ENCODE data around the gene CHCHD4. TPM values are rescaled to one million over a fixed set of nuclear protein-coding genes. Genes with fewer than 3 reads are reported as not detected.

CHCHD4 gene
- total RNA-seq, 4 donors from 2014 or later, result 14.5 to 32.9 (median 25.7) TPM

DNA sequence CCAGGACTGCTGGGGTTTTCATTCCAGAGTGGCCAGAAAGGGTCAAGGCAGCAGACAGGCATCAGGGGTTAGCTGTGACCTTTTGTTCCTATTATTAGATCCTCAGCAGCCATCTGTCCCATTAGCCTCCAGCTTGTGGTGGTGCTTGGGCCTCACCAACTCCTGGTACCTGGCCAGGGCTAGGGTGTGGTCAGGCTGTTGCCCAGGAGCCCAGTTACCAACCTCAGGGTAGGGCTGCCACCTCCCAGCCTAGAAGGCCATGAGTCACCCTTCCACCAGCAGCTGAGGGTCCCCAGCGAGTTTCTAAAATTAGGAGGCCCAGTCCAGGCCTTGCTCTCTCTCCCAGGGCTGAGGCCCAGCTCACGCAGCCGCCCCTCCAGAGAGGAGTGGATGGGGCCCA lies 12.3 kb upstream of the CHCHD4 start:
- H3K27me3 ChIP-seq, result no peaks in the 10 kb centered on the region
- peaks cover 0 to 99% of the 10 kb centered on the region in 2 donors for H3K36me3 ChIP-seq
- peak overlapping the region in 3 of 4 donors; percentile 38 to 63 (median 57) for H3K27ac ChIP-seq
- H3K4me1 ChIP-seq, result peaks cover 0 to 30% (median 6%) of the 10 kb centered on the region in 3 donors
- ATAC-seq, result no peak
- H3K9me3 ChIP-seq, result no peaks in the 10 kb centered on the region
- no CpG with 5 or more reads among the region's 3 CpGs for WGBS, 2 donors (ENCODE audit: low coverage in 1 of 2)
- TF ChIP-seq EP300 (IDR thresholded peaks at IDR 0.05), result no peak
- no peak for TF ChIP-seq POLR2A (IDR thresholded peaks at IDR 0.05)
- no peak for TF ChIP-seq POLR2AphosphoS5 (IDR thresholded peaks at IDR 0.05)
- no peak for TF ChIP-seq CTCF (IDR thresholded peaks at IDR 0.05)
- H3K4me3 ChIP-seq, result no peak overlapping the region

DNA sequence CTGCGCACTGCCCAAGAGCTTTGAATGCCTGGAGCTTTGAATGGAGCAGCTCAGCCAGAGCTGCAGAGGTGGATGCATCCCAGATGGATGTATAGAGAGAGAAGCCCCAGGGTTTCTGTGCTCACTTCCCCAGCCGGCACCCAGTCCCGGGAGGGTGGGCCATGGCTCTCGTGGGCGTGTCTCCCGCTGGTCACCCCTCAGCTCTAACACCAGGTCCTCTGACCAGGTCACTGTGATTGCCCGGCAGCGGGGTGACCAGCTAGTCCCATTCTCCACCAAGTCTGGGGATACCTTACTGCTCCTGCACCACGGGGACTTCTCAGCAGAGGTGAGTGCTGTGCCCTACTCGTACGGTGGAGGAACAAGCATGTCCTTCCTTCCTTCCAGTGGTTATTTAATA lies 10.9 kb upstream of the CHCHD4 start:
- no peaks in the 10 kb centered on the region for H3K27me3 ChIP-seq
- H3K9me3 ChIP-seq, result no peaks in the 10 kb centered on the region
- ATAC-seq, result no peak
- H3K27ac ChIP-seq, result no peak overlapping the region
- H3K36me3 ChIP-seq, result peaks cover 0 to 99% of the 10 kb centered on the region in 2 donors
- TF ChIP-seq POLR2AphosphoS5 (IDR thresholded peaks at IDR 0.05) (no peak), POLR2A (IDR thresholded peaks at IDR 0.05) (no peak), CTCF (IDR thresholded peaks at IDR 0.05) (no peak)
- no peak overlapping the region for H3K4me3 ChIP-seq
- H3K4me1 ChIP-seq, result peaks cover 0 to 16% (median 6%) of the 10 kb centered on the region in 3 donors
- WGBS, 2 donors (ENCODE audit: low coverage in 1 of 2), result 76% methylated on average over 2 of the region's 11 CpGs; no CpG with 5 or more reads in 1 of the 2 donors

GRCh38 chr3:14134291-14134690 lies 9.6 kb upstream of the CHCHD4 start:
- 100% methylated on average over 2 of the region's 6 CpGs; no CpG with 5 or more reads in 1 of the 2 donors for WGBS, 2 donors (ENCODE audit: low coverage in 1 of 2)
- peaks cover 0 to 15% (median 6%) of the 10 kb centered on the region in 3 donors for H3K4me1 ChIP-seq
- no peak for ATAC-seq

GRCh38 chr3:14133876-14134275 lies 9.2 kb upstream of the CHCHD4 start:
- TF ChIP-seq EP300 (IDR thresholded peaks at IDR 0.05) (no peak), POLR2AphosphoS5 (IDR thresholded peaks at IDR 0.05) (no peak), CTCF (IDR thresholded peaks at IDR 0.05) (no peak), POLR2A (IDR thresholded peaks at IDR 0.05) (no peak)
- ATAC-seq, result no peak
- H3K4me1 ChIP-seq, result peaks cover 0 to 15% (median 6%) of the 10 kb centered on the region in 3 donors
- H3K27me3 ChIP-seq, result no peaks in the 10 kb centered on the region
- no peak overlapping the region for H3K4me3 ChIP-seq
- H3K36me3 ChIP-seq, result peaks cover 0 to 99% of the 10 kb centered on the region in 2 donors
- H3K9me3 ChIP-seq, result no peaks in the 10 kb centered on the region
- no peak overlapping the region for H3K27ac ChIP-seq
- no CpG with 5 or more reads among the region's 5 CpGs for WGBS, 2 donors (ENCODE audit: low coverage in 1 of 2)

More at GRCh38 chr3:14134291-14134690, 9.6 kb upstream of the CHCHD4 start:
- Histone ChIP-seq H3K27me3 (no peaks in the 10 kb centered on the region), H3K27ac (no peak overlapping the region), H3K9me3 (no peaks in the 10 kb centered on the region), H3K36me3 (peaks cover 0 to 99% of the 10 kb centered on the region in 2 donors), H3K4me3 (no peak overlapping the region)
- TF ChIP-seq POLR2AphosphoS5 (IDR thresholded peaks at IDR 0.05), result no peak

DNA sequence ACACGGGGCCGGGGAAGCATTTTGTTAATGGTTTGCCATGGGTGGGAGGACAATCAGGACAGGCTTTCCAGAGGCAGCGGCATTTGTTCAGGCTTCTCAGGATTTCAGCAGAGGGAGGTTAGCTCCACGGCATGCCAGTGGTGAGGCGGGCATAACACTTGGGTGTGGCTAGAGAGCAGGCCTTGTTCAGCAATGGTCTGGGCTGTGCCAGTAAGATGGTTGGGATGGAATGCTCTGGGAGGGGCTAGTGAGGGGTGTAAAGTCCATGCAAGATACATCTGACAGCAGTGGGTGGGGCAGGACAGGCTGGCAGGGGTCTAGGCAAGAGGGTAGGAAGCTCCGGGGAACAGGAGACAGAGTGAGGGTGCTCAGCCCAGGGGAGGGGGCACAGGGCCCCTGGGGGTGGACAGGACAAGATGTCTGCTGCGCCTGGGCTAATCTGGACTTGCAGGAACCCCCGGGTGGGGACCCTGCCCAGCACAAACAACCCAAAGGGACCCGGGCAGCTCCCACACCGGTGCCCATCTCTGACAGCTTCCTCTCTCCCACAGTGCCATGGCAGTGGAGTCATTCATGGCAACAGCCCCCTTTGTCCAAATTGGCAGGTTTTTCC lies 8.6 kb upstream of the CHCHD4 start:
- H3K4me3 ChIP-seq, result no peak overlapping the region
- H3K27ac ChIP-seq, result peak overlapping the region in 1 of 4 donors; percentile 21
- 80 to 95% methylated on average over 2 to 3 of the region's 10 CpGs for WGBS, 2 donors (ENCODE audit: low coverage in 1 of 2)
- no peak for TF ChIP-seq EP300 (IDR thresholded peaks at IDR 0.05)
- no peak for TF ChIP-seq CTCF (IDR thresholded peaks at IDR 0.05)
- TF ChIP-seq POLR2A (IDR thresholded peaks at IDR 0.05), result no peak
- no peak for TF ChIP-seq POLR2AphosphoS5 (IDR thresholded peaks at IDR 0.05)
- no peaks in the 10 kb centered on the region for H3K27me3 ChIP-seq
- peaks cover 0 to 98% of the 10 kb centered on the region in 2 donors for H3K36me3 ChIP-seq
- H3K9me3 ChIP-seq, result no peaks in the 10 kb centered on the region
- peaks cover 0 to 16% (median 6%) of the 10 kb centered on the region in 3 donors for H3K4me1 ChIP-seq
- no peak for ATAC-seq
